ENCODE measurements around the gene STXBP5. TPM values are rescaled to one million over a fixed set of nuclear protein-coding genes. Genes with fewer than 3 reads are reported as not detected.

STXBP5 gene
- total RNA-seq, 1 experiment from 2014 or later = 6.9 TPM

DNA sequence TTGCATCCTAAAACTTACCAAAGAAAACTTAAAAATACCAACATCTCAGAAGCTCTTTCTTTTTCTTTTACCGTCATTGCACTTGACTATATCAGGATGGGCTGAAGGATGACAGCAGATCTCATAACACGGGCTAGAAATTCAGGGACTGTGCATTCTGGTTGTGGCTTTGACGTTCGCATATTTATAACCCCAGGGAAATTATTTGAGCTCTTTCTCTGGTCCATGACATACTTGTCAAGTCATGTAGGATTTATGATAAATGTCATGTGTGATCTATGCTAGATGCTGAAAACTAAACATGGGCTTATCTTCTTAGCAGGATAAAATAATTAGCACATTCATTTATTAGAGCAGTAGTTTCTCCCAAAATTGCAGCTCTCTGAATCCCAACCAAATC is 229.9 kb downstream of the STXBP5 start:
- no peak overlapping the region for H3K4me3 ChIP-seq (ENCODE audit: insufficient read depth, low read depth, low read length)
- no peak for DNase-seq
- H3K27me3 ChIP-seq (ENCODE audit: control insufficient read depth, insufficient read depth, low read length) = peaks cover 4% of the 10 kb centered on the region
- H3K36me3 ChIP-seq (replicated peaks; ENCODE audit: control insufficient read depth, insufficient read depth, low read length) = no peaks in the 10 kb centered on the region

DNA sequence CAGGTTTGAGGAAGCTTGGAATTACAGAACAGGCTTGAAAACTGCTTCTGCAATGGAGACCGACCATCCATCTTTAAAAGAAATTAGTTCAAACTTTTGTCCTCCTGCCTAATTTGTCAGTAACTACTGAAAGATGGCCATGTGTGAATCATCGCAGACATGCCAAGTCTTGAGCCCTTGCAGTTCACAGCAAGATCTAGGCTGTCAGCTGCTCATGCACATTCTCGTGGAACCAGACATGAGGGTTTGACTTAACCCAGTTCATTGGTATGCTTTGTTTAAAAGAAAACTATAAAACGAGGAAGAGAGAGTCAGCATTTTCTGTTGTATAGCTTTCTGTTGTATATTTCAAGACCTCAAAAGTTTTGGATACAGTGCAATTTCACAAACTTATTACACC is 230.3 kb downstream of the STXBP5 start:
- H3K4me3 ChIP-seq (ENCODE audit: insufficient read depth, low read depth, low read length) = no peak overlapping the region
- peaks cover 5% of the 10 kb centered on the region for H3K27me3 ChIP-seq (ENCODE audit: control insufficient read depth, insufficient read depth, low read length)
- no peaks in the 10 kb centered on the region for H3K36me3 ChIP-seq (replicated peaks; ENCODE audit: control insufficient read depth, insufficient read depth, low read length)
- no peak for DNase-seq

DNA sequence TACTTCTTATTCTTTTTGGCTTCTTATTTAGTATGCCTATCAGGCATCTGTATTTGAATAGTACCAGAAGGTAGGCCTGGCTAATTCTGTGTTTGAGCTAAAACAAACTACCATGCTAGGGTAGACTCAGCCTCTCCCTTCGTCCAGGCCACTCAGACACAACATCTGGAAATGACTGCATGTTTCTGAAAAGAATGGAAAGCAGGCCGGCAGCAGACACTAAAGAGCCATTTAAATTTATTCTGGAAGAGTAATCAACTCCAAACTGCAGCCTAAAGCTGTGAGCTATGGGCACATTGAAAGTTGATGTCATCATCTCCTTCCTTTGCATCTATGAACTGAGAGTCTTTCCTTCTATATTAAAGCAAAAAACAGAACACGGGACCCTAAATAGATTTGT is 233.4 kb downstream of the STXBP5 start:
- Histone ChIP-seq H3K27me3 (ENCODE audit: control insufficient read depth, insufficient read depth, low read length) (peaks cover 30% of the 10 kb centered on the region), H3K4me3 (ENCODE audit: insufficient read depth, low read depth, low read length) (no peak overlapping the region), H3K36me3 (replicated peaks; ENCODE audit: control insufficient read depth, insufficient read depth, low read length) (no peaks in the 10 kb centered on the region)
- no peak for DNase-seq

DNA sequence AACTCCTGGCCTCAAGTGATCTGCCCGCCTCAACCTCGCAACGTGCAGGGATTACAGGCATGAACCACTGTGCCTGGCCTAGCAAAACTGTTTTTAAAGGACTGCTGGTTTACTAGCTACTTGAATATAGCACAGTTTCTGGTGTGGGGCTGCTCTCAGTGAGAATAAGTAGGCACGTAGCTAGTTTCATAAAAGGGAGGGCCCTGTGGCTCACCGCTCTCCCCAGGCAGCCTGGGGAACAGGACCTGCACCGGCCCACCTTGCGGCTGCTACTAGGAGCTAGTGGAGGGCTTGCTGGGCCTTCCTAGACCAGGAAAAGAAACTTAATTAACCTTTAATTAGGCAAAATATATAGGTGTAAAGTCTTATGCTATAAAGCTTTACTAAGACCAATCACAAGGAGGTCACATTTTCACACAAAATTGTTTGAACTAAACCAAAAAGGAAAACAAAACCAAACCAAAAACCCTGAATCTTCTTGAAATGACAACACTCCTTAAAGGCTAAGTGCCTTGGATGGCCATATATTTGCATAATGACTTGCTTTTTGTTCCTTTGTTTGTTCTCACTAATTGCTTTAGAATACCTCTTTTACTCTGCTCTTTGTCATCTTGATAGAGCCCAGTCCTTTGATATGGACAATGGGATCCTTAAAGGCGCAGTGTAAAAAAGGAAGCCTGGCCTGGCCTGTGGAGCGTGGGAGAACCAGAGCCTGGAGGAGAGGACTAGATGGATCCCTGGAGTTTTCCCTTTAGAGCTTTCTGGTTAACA is 234.7 kb downstream of the STXBP5 start:
- H3K36me3 ChIP-seq (replicated peaks; ENCODE audit: control insufficient read depth, insufficient read depth, low read length) = no peaks in the 10 kb centered on the region
- H3K4me3 ChIP-seq (ENCODE audit: insufficient read depth, low read depth, low read length) = no peak overlapping the region
- peak; percentile 60 for DNase-seq
- peaks cover 30% of the 10 kb centered on the region for H3K27me3 ChIP-seq (ENCODE audit: control insufficient read depth, insufficient read depth, low read length)

All from H7 (cell line).